ENCODE measurements around the gene SYCN. TPM values are rescaled to one million over a fixed set of nuclear protein-coding genes. Genes with fewer than 3 reads are reported as not detected.

SYCN gene
- total RNA-seq, 1 experiment from 2014 or later, result not detected

- no peaks in the 10 kb centered on the region for H3K4me1 ChIP-seq (ENCODE audit: control insufficient read depth in 1 of 2, insufficient read depth in 2 of 2, low read length in 2 of 2)
- no peak overlapping the region for H3K4me2 ChIP-seq (ENCODE audit: low read length)
- H3K36me3 ChIP-seq (ENCODE audit: control insufficient read depth in 1 of 2, insufficient read depth in 2 of 2, low read length in 2 of 2), result no peaks in the 10 kb centered on the region
- H2AFZ ChIP-seq (ENCODE audit: low read depth, low read length, poor library complexity, severe bottlenecking), result no peak overlapping the region
- H3K79me2 ChIP-seq (ENCODE audit: insufficient read depth, low read length), result no peaks in the 10 kb centered on the region
- ChIA-PET CTCF (no interaction called here), RAD21 (ENCODE audit: low non-redundant PET in 1 of 2, low total read pairs in 2 of 2, uncharacterized antibody in 2 of 2, unreplicated experiment in 2 of 2) (no interaction called here), POLR2A (no interaction called here)
- H3K9me3 ChIP-seq (ENCODE audit: control insufficient read depth in 1 of 2, insufficient read depth in 1 of 2, low read depth in 1 of 2, low read length in 2 of 2), result no peaks in the 10 kb centered on the region
- H3K27me3 ChIP-seq (ENCODE audit: insufficient read depth, low read length), result no peaks in the 10 kb centered on the region
- no peaks in the 10 kb centered on the region for H4K20me1 ChIP-seq (ENCODE audit: insufficient read depth)
- BruUV-seq (replicated peaks), result no TSS peak
- no peak overlapping the region for H3K27ac ChIP-seq (ENCODE audit: low read depth, low read length)
- no peak overlapping the region for H3K4me3 ChIP-seq (replicated peaks in 1 of 2; ENCODE audit: low read depth in 1 of 2, low read length in 2 of 2)
- DNase-seq (ENCODE audit: low read depth, low spot score) (no peak), ATAC-seq (0 out of 2 replicates have a peak, but pooled peaks have one; percentile 39)
- H3K9me2 ChIP-seq (ENCODE audit: insufficient read depth), result no peaks in the 10 kb centered on the region
- TF ChIP-seq RAD21 (IDR thresholded peaks at IDR 0.05; ENCODE audit: low read depth) (no peak), CTCF (IDR thresholded peaks at IDR 0.05 in 2 of 3, conservative IDR thresholded peaks at IDR 0.05 in 1 of 3; ENCODE audit: borderline replicate concordance in 1 of 3, insufficient read depth in 1 of 3, low read depth in 2 of 3, low read length in 2 of 3) (no peak), ZBTB33 (IDR thresholded peaks at IDR 0.05; ENCODE audit: extremely low read depth, insufficient replicate concordance, low read length) (no peak), TCF7L2 (IDR thresholded peaks at IDR 0.05; ENCODE audit: borderline replicate concordance, extremely low read depth, insufficient read depth, insufficient read length) (no peak), SIN3A (IDR thresholded peaks at IDR 0.05; ENCODE audit: low read depth) (no peak), ZNF274 (IDR thresholded peaks at IDR 0.05; ENCODE audit: low read depth, low read length) (no peak), JUND (IDR thresholded peaks at IDR 0.05) (no peak), SRF (IDR thresholded peaks at IDR 0.05; ENCODE audit: low read depth) (no peak), CEBPB (IDR thresholded peaks at IDR 0.05; ENCODE audit: low read depth) (no peak), POLR2A (IDR thresholded peaks at IDR 0.05; ENCODE audit: borderline replicate concordance, extremely low read depth, insufficient read depth, insufficient read length) (no peak), ATF3 (IDR thresholded peaks at IDR 0.05) (no peak), SP1 (IDR thresholded peaks at IDR 0.05; ENCODE audit: low read depth) (no peak), ELF1 (IDR thresholded peaks at IDR 0.05; ENCODE audit: borderline replicate concordance, low read depth) (no peak), MAX (IDR thresholded peaks at IDR 0.05) (no peak), CBX3 (IDR thresholded peaks at IDR 0.05; ENCODE audit: low read depth) (no peak), REST (IDR thresholded peaks at IDR 0.05; ENCODE audit: low read depth) (no peak)
- no peak overlapping the region for H3K9ac ChIP-seq (ENCODE audit: low read length)
- intact Hi-C loops (cut with micrococcal nuclease), result no loop called here
Measured at GRCh38 chr19:39246951-39247669, 43.0 kb upstream of the SYCN start.

Data from HCT116 (cell line).